ENCODE measurements around the gene HSPA4L.

- TF ChIP-seq, protein P1, sequence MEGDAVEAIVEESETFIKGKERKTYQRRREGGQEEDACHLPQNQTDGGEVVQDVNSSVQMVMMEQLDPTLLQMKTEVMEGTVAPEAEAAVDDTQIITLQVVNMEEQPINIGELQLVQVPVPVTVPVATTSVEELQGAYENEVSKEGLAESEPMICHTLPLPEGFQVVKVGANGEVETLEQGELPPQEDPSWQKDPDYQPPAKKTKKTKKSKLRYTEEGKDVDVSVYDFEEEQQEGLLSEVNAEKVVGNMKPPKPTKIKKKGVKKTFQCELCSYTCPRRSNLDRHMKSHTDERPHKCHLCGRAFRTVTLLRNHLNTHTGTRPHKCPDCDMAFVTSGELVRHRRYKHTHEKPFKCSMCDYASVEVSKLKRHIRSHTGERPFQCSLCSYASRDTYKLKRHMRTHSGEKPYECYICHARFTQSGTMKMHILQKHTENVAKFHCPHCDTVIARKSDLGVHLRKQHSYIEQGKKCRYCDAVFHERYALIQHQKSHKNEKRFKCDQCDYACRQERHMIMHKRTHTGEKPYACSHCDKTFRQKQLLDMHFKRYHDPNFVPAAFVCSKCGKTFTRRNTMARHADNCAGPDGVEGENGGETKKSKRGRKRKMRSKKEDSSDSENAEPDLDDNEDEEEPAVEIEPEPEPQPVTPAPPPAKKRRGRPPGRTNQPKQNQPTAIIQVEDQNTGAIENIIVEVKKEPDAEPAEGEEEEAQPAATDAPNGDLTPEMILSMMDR (conservative IDR thresholded peaks at IDR 0.05; ENCODE audit: low read depth, low read length) = no peak
- no peak for TF ChIP-seq EZH2 (IDR thresholded peaks at IDR 0.05; ENCODE audit: borderline replicate concordance, low read depth, low read length, poor library complexity, severe bottlenecking)
Measured at GRCh38 chr4:127748957-127749356, 33.2 kb upstream of the HSPA4L start.

All from A673 (cell line).